Stimulated activated CD8-positive, alpha-beta memory T cell treated with anti-CD3 and anti-CD28 coated beads, Interleukin-2, amount 100 ng/mL, for 1 hour (primary cell): ENCODE results near the gene REX1BD.

Source experiments
- DNase-seq, 2 donors: peaks; one replicate each; pipeline ENCODE4 v3.0.0-alpha.2; 2020; ENCODE audit warnings: low read depth in 2 of 2

The REX1BD gene

GRCh38 chr19:18603255-18603957 lies 14.8 kb downstream of the REX1BD start:
- no peak for DNase-seq

GRCh38 chr19:18603958-18604819 lies 15.6 kb downstream of the REX1BD start:
- no peak for DNase-seq

GRCh38 chr19:18604820-18605159 lies 16.2 kb downstream of the REX1BD start:
- DNase-seq, result no peak

GRCh38 chr19:18605196-18605545 lies 16.6 kb downstream of the REX1BD start:
- no peak for DNase-seq

GRCh38 chr19:18605546-18606280 lies 17.1 kb downstream of the REX1BD start:
- no peak for DNase-seq

GRCh38 chr19:18606281-18607225 lies 18.0 kb downstream of the REX1BD start, which contains the start of gene CRLF1:
TSS of gene CRLF1 (minus strand) at chr19:18606799. CDS start at chr19:18606656, 143 bp downstream.
- no peak for DNase-seq

GRCh38 chr19:18607226-18608101 lies 18.9 kb downstream of the REX1BD start:
- DNase-seq, result no peak

- DNase-seq, result no peak
Observed at GRCh38 chr19:18608102-18608804, 19.7 kb downstream of the REX1BD start.

GRCh38 chr19:18608805-18609716 lies 20.5 kb downstream of the REX1BD start:
- DNase-seq, result no peak

GRCh38 chr19:18609717-18610051 lies 21.1 kb downstream of the REX1BD start:
- DNase-seq, result no peak

- no peak for DNase-seq
Observed at GRCh38 chr19:18610245-18610555, 21.6 kb downstream of the REX1BD start.

GRCh38 chr19:18610556-18611326 lies 22.1 kb downstream of the REX1BD start:
- no peak for DNase-seq

- no peak for DNase-seq
Observed at GRCh38 chr19:18611327-18612050, 22.9 kb downstream of the REX1BD start.

- no peak for DNase-seq
Observed at GRCh38 chr19:18612051-18612771, 23.6 kb downstream of the REX1BD start.

- peak in 1 of 2 donors; percentile 22 for DNase-seq
Observed at GRCh38 chr19:18612772-18613588, 24.4 kb downstream of the REX1BD start, which contains the start of gene TMEM59L. TSS of gene TMEM59L (plus strand) at chr19:18612870. CDS start at chr19:18612959, 89 bp downstream.
